Sigmoid colon (tissue), 7 donors: ENCODE results near the gene CEP126. TPM values are rescaled to one million over a fixed set of nuclear protein-coding genes. Genes with fewer than 3 reads are reported as not detected.
A peak's percentile ranks its signal among the peaks of the same experiment; 100 is the strongest.

Source experiments
- DNase-seq: peaks from one replicate; pipeline ENCODE4 v3.0.0-alpha.2; 2019
- H3K27ac ChIP-seq, 4 donors: fragments of 200-600 bp; sonication (generic); one replicate each; pipeline ENCODE4 v1.5.1; 2016 to 2019; ENCODE audit warnings: mild to moderate bottlenecking in 1 of 4
- H3K27me3 ChIP-seq, 3 donors: fragments of 200-600 bp; sonication (generic); one replicate each; pipeline ENCODE4 v1.5.1; 2019; ENCODE audit warnings: mild to moderate bottlenecking in 1 of 3
- H3K36me3 ChIP-seq, 4 donors: fragments of 200-600 bp; sonication (generic); one replicate each; pipeline ENCODE4 v1.5.1; 2016 to 2019
- H3K4me1 ChIP-seq, 4 donors: fragments of 200-600 bp; sonication (generic); one replicate each; pipeline ENCODE4 v1.5.1; 2017 to 2019
- H3K4me3 ChIP-seq, 4 donors: fragments of 200-600 bp; sonication (generic); one replicate each; pipeline ENCODE4 v1.5.1; 2017 to 2019; ENCODE audit warnings: mild to moderate bottlenecking in 2 of 4, moderate library complexity in 1 of 4
- H3K9me3 ChIP-seq, 4 donors: fragments of 200-600 bp in 3 of 4; sonication (generic) in 3 of 4; one replicate each; pipeline versions ENCODE4 v1.5.1 to v1.6.1; 2013 to 2019
- CTCF ChIP-seq, 4 experiments: fragments of 450-650 bp in 3 of 4; fragments of 200-600 bp in 1 of 4; IDR thresholded peaks; one replicate each; pipeline ENCODE4 v1.5.1; 2016 to 2019; ENCODE audit warnings: antibody characterized with exemption in 4 of 4, mild to moderate bottlenecking in 3 of 4, moderate library complexity in 2 of 4
- EP300 ChIP-seq, 4 donors: sonication (generic); formaldehyde crosslinking; IDR thresholded peaks; one replicate each; pipeline ENCODE4 v1.6.1; 2017; ENCODE audit warnings: antibody characterized with exemption in 4 of 4
- POLR2A ChIP-seq, 2 donors: fragments of 450-650 bp; IDR thresholded peaks; one replicate each; pipeline ENCODE4 v1.6.1; 2016; ENCODE audit warnings: antibody characterized with exemption in 2 of 2, mild to moderate bottlenecking in 2 of 2, moderate library complexity in 2 of 2
- POLR2AphosphoS5 ChIP-seq, 4 donors: sonication (generic); formaldehyde crosslinking; IDR thresholded peaks; one replicate each; pipeline ENCODE4 v1.6.1; 2017; ENCODE audit warnings: antibody characterized with exemption in 4 of 4
- WGBS, 2 donors: extraction: QIAGEN DNeasy Blood & Tissue Kit; methylation state at CpG; one replicate each; pipeline ENCODE4 v1.1.7; 2013; 5-methylcytosine and 5-hydroxymethylcytosine counted together
- intact Hi-C: fragments of 100-400 bp; cut with DNase I; formaldehyde crosslinking; loops from one replicate; pipeline ENCODE4 v1.15.1; 2023
- polyA plus RNA-seq, 3 donors: library from polyadenylated mRNA; stranded (reverse); fragments of 200-250 nt; gene quantifications; one replicate each; pipeline ENCODE4 v1.2.3, GENCODE V29; 2013
- total RNA-seq, 4 donors: library from RNA; depleted of rRNA; stranded (reverse); fragments of >200 nt; gene quantifications; one replicate each; pipeline ENCODE4 v1.1.0, GENCODE V29; 2016
- donor health status: healthy with polysubstance abuse.
- donor health status: Bipolar disorder and iron deficiency.
- donor health status: healthy.

The CEP126 gene
- total and polyA plus RNA-seq, 7 donors, result 1.2 to 15.5 (median 3.7) TPM

GRCh38 chr11:102014756-102015155, 99.9 kb downstream of the CEP126 start:
- Histone ChIP-seq H3K9me3 (no peaks in the 10 kb centered on the region), H3K4me1 (peaks cover 0 to 22% (median 12%) of the 10 kb centered on the region in 4 donors), H3K36me3 (no peaks in the 10 kb centered on the region), H3K27me3 (no peaks in the 10 kb centered on the region), H3K27ac (no peak overlapping the region), H3K4me3 (no peak overlapping the region)
- intact Hi-C loops, result no loop called here
- TF ChIP-seq EP300 (IDR thresholded peaks at IDR 0.05), result no peak
- TF ChIP-seq POLR2AphosphoS5 (IDR thresholded peaks at IDR 0.05), result no peak
- TF ChIP-seq CTCF (IDR thresholded peaks at IDR 0.05), result no peak
- no peak for TF ChIP-seq POLR2A (IDR thresholded peaks at IDR 0.05)
- DNase-seq, result no peak
- 95 to 96% methylated on average over 5 of the region's 5 CpGs for WGBS, 2 donors

- H3K36me3 ChIP-seq, result no peaks in the 10 kb centered on the region
- 82 to 96% methylated on average over 3 of the region's 3 CpGs for WGBS, 2 donors
- intact Hi-C loops, result no loop called here
- H3K27ac ChIP-seq, result peak overlapping the region in 1 of 4 donors; percentile 19
- H3K4me3 ChIP-seq, result no peak overlapping the region
- H3K4me1 ChIP-seq, result peaks cover 0 to 18% (median 14%) of the 10 kb centered on the region in 4 donors
- TF ChIP-seq POLR2A (IDR thresholded peaks at IDR 0.05) (no peak), CTCF (IDR thresholded peaks at IDR 0.05) (no peak), POLR2AphosphoS5 (IDR thresholded peaks at IDR 0.05) (peak; percentile 24 to 45 (median 33))
- H3K27me3 ChIP-seq, result no peaks in the 10 kb centered on the region
- H3K9me3 ChIP-seq, result no peaks in the 10 kb centered on the region
- no peak for DNase-seq
Measured at GRCh38 chr11:102017026-102017425, 102.2 kb downstream of the CEP126 start.

GRCh38 chr11:102026217-102026616, 111.4 kb downstream of the CEP126 start:
- peak overlapping the region in 2 of 4 donors; percentile 19 to 22 for H3K27ac ChIP-seq
- H3K36me3 ChIP-seq, result no peaks in the 10 kb centered on the region
- 9 to 40% methylated on average over 4 of the region's 4 CpGs for whole genome bisulfite sequencing, 2 donors
- TF ChIP-seq POLR2A (IDR thresholded peaks at IDR 0.05) (no peak), EP300 (IDR thresholded peaks at IDR 0.05) (peak in 1 of 4 donors; percentile 30), CTCF (IDR thresholded peaks at IDR 0.05) (no peak), POLR2AphosphoS5 (IDR thresholded peaks at IDR 0.05) (peak in 2 of 4 donors; percentile 13 to 42)
- H3K27me3 ChIP-seq, result no peaks in the 10 kb centered on the region
- DNase-seq, result no peak
- H3K4me3 ChIP-seq, result no peak overlapping the region
- peaks cover 0 to 18% (median 15%) of the 10 kb centered on the region in 4 donors for H3K4me1 ChIP-seq
- intact Hi-C loops, result no loop called here
- no peaks in the 10 kb centered on the region for H3K9me3 ChIP-seq

- WGBS, 2 donors, result 8 to 11% methylated on average over 2 of the region's 2 CpGs
- Histone ChIP-seq H3K4me3 (no peak overlapping the region), H3K36me3 (no peaks in the 10 kb centered on the region), H3K27ac (peak overlapping the region in 1 of 4 donors; percentile 19), H3K27me3 (no peaks in the 10 kb centered on the region), H3K9me3 (no peaks in the 10 kb centered on the region), H3K4me1 (peaks cover 0 to 18% (median 15%) of the 10 kb centered on the region in 4 donors)
- intact Hi-C loops, result no loop called here
- no peak for DNase-seq
- TF ChIP-seq POLR2AphosphoS5 (IDR thresholded peaks at IDR 0.05) (peak in 2 of 4 donors; percentile 74 to 76), POLR2A (IDR thresholded peaks at IDR 0.05) (no peak)
Measured at GRCh38 chr11:102026959-102027358, 112.1 kb downstream of the CEP126 start.

GRCh38 chr11:102036757-102037156, 121.9 kb downstream of the CEP126 start:
- no peak for DNase-seq
- Histone ChIP-seq H3K27ac (no peak overlapping the region), H3K9me3 (no peaks in the 10 kb centered on the region), H3K36me3 (no peaks in the 10 kb centered on the region), H3K4me3 (no peak overlapping the region), H3K4me1 (no peaks in the 10 kb centered on the region), H3K27me3 (no peaks in the 10 kb centered on the region)
- WGBS, 2 donors, result 87 to 89% methylated on average over 1 of the region's 1 CpG
- intact Hi-C loops, result no loop called here
- no peak for TF ChIP-seq POLR2A (IDR thresholded peaks at IDR 0.05)
- no peak for TF ChIP-seq POLR2AphosphoS5 (IDR thresholded peaks at IDR 0.05)
- TF ChIP-seq CTCF (IDR thresholded peaks at IDR 0.05), result no peak
- TF ChIP-seq EP300 (IDR thresholded peaks at IDR 0.05), result no peak
